Glomerular endothelial cell (primary cell): ENCODE data around the gene NDUFS4. TPM values are rescaled to one million over a fixed set of nuclear protein-coding genes. Genes with fewer than 3 reads are reported as not detected.
"Not testable (repeated sequence)": the region's sequence is repeated elsewhere in the genome, so short reads cannot be mapped to it uniquely, and the experiment has no call there.

Experiments
- DNase-seq: peaks from one replicate; pipeline ENCODE4 v3.0.0-alpha.2; 2011; ENCODE audit warnings: low read depth, low spot score; ENCODE audit errors: extremely low read depth
- total RNA-seq: library from RNA; depleted of rRNA; stranded (reverse); fragments of >200 nt; gene quantifications from 2 replicates; pipeline ENCODE4 v1.2.3, GENCODE V29; 2015

NDUFS4 gene
- total RNA-seq = 90.3 and 114 TPM in 2 replicates

DNA sequence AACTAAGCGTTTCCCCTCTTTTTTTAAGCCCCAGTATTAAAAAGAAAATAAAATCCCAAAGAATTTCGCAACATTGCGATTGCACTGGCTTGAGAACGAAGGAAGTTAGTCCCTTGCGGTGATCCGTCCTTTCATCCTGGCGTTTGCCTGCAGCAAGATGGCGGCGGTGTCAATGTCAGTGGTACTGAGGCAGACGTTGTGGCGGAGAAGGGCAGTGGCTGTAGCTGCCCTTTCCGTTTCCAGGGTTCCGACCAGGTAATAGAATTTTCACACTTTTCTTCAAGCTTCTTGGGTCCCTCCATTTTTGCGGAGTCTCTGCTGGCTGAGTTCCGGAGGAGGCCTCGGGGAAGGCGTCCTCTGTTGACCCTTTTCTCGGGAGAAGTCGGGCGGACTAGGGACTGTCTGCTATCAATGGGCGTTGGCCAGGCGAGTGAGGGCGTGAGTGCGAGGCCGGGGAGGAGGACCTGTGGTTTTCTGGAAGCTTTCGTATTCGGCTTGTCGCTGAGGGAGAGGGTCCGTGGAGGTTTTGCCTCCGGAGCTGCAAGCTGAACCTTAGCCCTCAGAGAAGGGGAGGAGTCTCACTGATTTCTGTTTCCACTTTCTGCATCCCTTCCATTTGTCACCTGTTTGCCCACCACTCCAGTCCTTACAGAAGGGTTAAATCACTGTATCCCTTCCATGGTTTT lies at the start of gene NDUFS4:
TSS of gene NDUFS4 (plus strand) at position 134 of the 686 bp plus-strand sequence. CDS start at position 158, 24 bp downstream.
- DNase-seq = peak; percentile 77

- DNase-seq = no peak
These were observed 47.9 kb upstream of the NDUFS4 start for GRCh38 chr5:53512539-53512938.

- DNase-seq = no peak
These were observed 44.5 kb upstream of the NDUFS4 start for GRCh38 chr5:53515988-53516387.

DNA sequence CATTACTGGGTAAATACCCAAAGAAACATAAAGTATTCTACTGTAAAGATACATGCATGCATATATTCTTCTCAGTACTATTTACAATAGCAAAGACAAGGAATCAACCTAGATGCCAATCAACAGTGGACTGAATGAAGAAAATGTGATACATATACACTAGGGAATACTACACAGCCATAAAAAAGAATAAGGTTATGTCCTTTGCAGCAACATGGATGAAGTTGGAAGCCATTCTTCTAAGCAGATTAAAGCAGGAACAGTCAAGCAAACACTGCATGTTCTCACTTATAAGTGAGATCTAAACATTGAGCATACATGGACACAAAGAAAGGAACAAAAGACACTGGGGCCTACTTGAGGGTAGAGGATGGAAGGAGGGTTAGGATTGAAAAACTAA lies 39.6 kb upstream of the NDUFS4 start:
- no peak for DNase-seq

GRCh38 chr5:53537711-53538110 lies 22.7 kb upstream of the NDUFS4 start:
- DNase-seq = no peak

DNA sequence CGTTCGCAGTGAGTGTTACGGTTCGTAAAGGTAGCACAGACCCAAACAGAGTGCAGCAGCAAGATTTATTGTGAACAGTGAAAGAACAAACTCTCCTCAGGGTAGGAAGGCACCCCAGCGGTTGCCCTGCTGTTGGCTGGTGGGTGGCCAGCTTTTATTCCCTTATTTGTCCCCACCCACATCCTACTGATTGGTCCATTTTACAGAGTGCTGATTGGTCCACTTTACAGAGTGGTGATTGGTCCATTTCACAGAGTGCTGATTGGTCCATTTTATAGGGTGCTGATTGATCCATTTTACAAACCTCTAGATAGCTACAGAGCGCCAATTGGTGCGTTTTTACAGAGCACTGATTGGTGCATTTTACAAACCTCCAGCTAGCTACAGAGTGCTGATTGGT lies 19.7 kb upstream of the NDUFS4 start:
- DNase-seq = not testable (repeated sequence)

DNA sequence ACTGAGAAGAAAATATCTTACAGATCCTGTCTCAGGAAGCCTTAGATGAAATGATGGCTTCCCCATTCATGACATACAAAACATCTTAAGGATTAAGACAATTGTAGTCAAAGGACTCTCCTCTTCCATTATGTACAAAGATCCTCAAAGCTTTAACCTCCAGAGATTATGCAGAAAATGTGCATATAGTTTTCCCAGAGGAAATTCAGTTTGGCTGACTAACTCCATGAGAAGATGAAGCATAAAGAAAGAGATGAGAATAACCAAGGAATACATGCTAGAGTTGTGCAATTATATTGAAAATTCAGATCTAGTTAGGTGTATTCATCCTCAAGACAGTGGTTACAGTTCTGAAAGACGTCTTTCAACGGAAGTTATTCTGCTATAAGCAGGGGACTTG lies 18.6 kb upstream of the NDUFS4 start:
- no peak for DNase-seq

DNA sequence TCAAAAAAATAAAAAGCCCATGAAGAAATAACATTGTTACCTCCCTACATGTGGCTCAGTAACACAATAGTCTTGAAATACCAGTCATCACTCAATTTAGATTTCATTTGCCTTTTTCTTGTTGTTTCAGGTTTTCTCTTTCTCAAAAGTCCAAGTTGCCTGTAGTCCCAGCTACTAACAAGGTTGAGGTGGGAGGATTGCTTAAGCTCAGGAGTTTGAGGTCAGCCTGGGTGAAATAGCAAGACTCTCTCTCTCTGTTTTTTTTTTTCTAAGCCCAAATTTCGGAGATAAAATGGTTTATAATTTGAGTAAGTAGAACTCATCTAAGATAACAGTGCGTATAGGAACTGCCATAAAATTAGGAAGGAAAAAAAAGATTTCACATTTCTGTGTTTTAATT lies 17.5 kb upstream of the NDUFS4 start:
- no peak for DNase-seq

GRCh38 chr5:53543401-53543800 lies 17.0 kb upstream of the NDUFS4 start:
- DNase-seq = no peak

DNA sequence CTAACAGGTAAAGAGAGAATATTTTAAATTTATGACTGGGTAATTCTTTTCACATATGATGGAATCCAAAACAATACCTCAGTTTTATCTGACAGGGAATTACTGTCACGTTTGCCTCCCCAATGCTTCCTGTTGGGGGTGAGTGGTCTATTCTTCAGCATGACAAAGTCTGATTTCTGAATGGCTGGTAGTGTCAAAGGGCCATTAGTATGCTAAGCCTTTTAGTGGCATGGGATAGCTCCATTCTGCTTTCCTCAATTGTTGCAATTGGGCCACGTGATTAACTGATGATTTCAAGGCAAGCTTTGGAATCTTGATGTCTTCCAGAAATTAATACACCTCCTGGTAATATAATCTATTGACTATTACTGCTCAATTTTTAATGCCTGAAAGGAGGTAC lies 14.7 kb upstream of the NDUFS4 start:
- DNase-seq = no peak

DNA sequence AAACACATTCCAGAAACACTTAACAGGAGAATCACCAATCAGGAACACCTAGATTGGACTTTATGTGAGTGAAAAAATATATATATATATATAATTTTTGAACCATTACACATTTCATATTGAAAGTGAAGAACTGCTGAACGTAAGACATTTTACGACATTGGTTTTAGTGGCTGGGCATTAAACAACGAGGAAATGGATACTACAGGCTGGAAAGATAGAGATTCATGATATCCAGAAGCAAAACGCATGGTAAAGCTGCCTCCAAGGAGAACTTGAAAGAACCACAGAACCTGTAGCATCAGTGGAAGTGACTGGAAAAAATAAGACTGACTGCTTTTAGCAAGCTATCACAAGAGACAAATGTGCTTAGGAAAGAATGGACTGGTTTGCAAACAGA lies 13.2 kb upstream of the NDUFS4 start:
- DNase-seq = no peak

GRCh38 chr5:53548501-53548900 lies 11.9 kb upstream of the NDUFS4 start:
- DNase-seq = not testable (repeated sequence)

GRCh38 chr5:53549792-53550191 lies 10.6 kb upstream of the NDUFS4 start:
- no peak for DNase-seq

DNA sequence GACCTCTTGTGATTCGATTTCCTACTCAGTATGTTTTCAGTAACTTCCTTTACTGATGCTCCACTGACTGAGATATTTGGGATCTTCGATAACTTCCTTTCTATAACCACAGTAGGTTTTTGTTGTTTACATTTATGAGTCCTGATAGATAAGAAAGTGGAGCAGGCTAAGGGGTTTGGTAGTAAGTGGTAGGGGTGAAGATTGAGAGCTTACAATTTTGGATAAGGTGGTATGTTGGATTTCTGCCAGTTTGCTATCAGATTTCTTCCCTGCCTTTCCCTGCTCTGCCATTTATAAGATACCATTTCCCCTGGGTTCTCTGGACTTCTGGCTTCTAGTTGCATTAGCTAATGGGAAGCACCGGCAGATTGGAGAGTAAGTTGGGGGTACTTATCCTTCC lies 7.9 kb upstream of the NDUFS4 start:
- no peak for DNase-seq

GRCh38 chr5:53554444-53554843 lies 6.0 kb upstream of the NDUFS4 start:
- DNase-seq = no peak

GRCh38 chr5:53555160-53555559 lies 5.3 kb upstream of the NDUFS4 start:
- no peak for DNase-seq

GRCh38 chr5:53556001-53556400 lies 4.4 kb upstream of the NDUFS4 start:
- DNase-seq = no peak

DNA sequence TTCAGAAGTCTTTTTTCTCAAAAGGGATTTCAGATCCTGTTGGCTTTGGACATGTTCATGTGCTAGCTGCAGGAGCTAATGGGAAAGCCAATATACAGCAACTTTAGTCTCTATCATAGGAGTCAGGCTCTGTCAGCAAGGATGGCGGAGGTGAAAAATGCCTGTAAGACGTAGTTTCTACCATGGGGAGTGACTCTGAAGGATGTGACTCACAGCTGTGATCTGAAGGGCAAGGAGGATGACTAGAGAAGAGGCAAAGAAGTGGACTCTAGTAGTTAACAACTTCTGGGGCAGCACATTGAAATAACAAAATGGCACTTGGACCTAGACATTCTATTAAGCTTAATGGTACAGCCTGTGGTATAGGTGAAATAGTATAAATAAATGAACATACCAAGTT lies 3.1 kb upstream of the NDUFS4 start:
- DNase-seq = no peak

DNA sequence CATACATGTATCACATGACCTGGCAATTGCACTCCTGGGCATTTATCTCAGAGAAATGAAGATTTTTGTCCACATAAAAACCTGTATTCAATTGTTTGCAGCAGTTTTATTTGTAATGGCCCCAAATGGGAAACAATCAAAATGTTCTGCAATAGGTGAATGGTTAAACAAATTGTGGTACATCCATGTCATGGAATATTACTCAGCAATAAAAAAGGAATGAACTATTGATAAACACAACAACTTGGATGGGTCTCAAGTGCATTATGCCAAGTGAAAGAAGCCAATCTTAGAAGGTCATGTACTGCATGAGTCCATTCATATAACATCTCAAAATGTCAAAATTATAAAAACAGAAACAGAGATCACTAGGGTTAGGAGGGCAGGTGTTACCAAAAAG lies 1.5 kb upstream of the NDUFS4 start:
- DNase-seq = no peak

GRCh38 chr5:53560028-53560427 lies 411 bp upstream of the NDUFS4 start:
- DNase-seq = no peak

- DNase-seq = no peak
These were observed 8.0 kb downstream of the NDUFS4 start for GRCh38 chr5:53568401-53568800.

GRCh38 chr5:53568871-53569270 lies 8.4 kb downstream of the NDUFS4 start:
- no peak for DNase-seq

GRCh38 chr5:53569453-53569852 lies 9.0 kb downstream of the NDUFS4 start:
- DNase-seq = no peak
